ENCODE measurements around the gene IL4.
"Not testable (repeated sequence)": the region's sequence is repeated elsewhere in the genome, so short reads cannot be mapped to it uniquely, and the experiment has no call there.

IL4 gene

DNA sequence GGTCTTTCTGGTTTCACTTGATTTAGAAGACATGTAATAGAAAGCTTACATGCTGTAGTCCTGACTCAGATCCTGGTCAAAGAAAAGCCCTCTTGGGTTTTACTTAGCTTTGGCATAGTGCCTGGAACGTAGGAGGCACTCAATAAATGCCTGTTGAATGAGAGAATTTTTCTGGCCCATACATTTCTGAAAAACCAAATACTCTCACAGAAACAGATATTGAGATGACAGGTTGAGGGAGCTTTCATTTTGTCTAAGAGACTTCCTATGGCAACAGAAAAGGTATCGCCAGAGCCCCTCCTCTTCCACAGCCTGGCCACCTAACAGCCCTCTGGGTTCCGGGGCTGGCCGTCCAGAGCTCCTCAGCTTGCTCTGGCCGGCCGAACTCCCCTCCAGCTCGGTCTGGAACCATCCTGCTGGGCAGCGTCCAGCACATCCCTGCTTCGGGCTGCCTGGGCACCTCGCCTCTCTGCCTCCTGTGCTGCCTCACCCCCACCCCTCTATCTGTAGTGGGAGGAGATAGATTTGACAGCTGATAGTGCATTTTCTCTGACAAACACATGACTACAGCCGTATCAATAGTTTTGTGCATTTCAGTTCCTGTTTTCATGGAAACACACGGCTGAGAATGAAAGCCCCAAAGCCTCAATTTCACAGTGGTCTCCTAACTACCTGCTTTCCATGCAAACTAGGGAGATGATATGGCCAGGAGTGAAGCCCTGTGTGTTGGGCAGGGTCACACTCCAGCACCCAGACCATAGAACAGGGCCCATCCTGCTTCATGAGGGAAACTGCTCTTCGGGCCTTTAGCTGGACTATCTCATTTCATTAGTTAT is 1.1 kb downstream of the IL4 start:
- DNase-seq: no peak

DNA sequence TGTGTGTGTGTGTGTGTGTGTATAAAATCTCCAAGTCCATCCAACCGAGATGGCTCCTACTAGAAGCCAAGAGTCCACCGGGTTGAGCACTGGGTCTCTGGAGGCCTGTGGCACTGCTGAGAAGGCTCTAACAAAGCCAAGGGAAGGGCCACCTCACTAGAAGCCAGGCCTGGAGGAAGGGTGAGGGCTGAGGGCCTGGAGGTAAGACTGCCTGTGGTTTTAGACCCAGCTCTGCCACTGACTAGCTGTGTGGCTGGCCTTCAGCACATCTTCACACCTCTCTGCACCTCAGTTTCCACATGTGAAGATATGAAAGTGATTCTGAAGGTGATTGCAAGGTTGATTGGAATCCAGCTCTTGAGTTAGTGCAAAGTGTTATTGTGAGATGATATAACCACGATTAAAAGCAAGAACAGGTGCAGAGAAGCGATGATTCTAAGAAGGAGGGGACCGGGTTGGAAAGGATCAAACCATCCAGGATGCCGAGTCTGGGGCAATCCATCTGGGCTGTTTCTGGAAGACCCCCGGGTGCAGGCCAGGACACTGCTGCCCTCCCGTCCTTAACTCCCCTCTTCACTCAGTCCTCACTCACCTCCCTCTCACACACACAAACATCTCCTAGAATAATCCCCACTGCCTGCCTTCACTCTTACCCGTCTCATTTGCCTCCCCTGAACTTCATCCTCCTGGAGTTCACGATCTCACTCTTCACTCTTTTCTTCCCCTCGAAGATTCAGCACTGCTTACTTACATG is 2.3 kb downstream of the IL4 start:
- DNase-seq: no peak

DNA sequence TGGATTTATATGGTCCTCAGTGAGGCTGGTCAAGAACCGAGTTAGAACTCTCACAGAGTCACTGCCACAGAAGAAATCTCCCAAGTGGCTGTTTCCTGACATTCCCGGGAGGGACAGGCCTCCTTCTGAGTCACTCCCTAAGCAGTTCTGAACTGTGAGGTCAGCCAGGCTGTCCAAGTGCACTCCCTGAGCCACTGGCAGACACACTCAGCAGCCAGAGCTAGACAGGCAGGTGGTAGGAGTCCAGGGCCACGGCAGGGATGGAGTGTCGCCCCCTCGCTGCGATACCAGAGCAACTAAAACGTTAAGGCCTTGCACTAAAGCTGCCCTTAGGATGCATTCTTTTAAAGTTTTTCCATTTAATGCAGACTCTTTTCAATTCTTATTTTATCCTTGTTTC is 3.4 kb downstream of the IL4 start:
- no peak for DNase-seq

DNA sequence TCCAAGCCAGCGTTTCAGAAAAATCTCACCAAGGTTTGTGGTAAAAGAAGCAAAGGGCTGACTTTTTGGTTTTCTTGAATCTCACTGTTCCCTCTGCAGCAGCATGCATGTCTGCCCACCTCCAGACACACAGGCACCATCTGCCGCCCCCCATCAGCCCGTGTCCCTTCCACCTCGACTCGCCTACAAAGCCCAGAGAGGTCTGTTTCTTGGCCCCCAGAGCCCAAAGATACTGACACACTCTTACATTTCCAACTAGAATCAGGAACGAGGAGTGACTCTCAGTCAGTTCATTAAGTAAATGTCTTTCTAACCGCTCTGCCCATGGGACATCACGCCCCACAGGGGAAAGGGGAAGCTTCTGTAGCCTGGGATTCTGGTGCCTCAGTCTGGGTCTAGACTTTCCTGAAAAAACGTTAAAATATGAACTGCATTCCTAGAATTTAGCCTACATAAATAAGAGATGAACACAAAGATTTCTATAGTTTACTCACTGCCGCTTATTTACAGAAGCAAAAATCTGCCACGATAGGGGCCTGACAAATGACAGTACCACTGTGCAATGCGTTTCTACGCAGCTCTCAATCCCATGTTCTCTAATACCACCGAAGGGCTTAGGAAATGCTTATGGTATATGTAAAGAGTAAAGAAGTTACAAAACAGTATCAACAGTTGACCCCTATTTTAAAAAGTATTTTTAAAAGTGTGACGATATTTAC is 4.1 kb downstream of the IL4 start:
- DNase-seq: no peak

DNA sequence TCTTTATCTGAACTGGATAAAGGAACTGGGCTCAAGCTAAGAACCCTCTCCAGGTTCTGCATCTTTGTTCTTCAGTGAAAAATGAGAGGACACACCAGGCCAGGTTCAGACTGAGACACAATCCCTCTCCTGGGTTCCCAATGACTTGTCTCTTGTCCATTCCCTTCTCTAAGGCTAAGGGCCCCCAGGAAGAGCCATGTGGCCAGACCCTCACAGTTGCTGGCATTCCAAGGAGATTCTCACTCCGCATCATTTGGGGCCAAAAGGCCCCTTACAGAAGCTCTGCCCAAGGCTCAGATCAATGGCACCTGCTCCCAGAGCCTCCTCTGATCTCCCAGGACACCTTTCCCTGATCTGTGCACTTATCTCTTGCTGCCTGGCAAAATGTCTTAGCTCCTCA is 4.9 kb downstream of the IL4 start:
- DNase-seq: no peak

DNA sequence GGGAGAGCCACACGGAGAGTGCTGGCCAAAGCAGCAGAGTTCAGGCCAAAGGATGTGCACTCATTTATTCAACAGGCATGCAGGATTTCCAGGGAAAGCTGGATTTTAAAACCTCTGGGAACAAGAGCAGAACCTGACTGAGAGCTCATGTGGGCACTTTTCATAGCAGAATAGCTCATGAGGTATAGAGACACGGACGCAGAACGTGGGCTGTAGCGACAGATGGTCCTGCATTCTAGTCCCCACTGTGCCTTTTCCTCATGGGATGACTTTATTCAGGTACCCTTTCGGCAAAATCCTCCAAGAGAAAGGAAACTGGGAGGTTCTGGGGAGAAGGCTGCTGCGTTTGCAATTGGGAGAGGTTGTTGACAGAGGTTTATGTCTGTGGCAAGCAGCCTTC is 5.4 kb downstream of the IL4 start:
- no peak for DNase-seq

DNA sequence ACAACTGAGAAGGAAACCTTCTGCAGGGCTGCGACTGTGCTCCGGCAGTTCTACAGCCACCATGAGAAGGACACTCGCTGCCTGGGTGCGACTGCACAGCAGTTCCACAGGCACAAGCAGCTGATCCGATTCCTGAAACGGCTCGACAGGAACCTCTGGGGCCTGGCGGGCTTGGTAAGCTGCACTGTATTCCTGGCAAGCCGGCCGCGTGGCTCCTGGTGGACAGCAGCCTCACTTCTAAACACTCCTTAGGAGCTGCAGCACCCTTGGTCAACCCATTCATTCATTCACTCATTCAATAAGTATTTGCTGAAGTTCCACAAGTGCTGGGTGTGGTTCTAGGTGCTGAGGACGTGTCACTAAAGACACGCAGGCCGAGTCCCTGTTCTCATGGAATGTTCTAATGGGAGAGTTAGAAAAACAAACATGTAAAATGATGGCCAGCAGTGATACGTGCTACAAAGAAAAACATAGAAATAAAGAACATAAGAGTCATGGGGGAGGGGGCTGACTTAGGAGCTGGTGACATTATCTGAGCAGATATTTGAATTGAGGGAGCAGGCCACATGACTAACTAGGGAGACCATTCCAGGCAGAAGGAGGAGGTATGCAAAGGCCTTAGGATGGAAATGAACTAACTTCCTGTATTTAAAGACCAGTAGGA is 6.1 kb downstream of the IL4 start:
- no peak for DNase-seq

DNA sequence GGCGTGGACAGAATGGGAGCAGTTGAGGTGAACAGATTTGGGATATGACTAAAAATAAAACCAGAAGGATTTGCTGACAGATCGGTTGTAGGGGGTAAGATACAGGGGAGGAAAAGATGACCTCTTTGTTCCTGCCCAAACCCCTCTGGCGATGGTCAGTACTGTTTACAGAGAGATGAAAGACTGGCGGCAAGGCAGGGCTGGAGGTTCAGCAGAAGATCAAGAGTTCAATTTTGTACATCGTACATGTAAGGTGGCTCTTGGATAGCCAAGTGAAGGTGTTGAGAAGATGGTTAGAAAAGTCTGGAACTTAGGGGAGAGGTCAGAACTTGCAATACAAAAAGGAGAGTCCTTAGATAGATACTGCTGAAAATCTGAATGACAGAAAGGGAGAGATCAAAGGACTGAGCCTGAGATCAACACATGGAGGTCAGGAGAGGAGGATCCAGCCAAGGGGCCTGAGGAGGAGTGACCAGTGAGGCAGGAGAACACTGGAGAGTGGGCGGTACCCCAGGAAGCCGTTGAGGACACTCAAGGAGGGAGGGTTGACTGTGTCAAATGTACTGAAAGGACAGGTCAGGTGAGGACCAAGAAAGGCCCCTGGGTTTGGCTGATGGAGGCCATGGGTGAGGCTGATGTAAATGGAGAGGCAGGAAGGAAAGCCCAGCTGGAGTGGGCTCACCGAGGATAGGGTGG is 7.1 kb downstream of the IL4 start:
- DNase-seq: no peak

DNA sequence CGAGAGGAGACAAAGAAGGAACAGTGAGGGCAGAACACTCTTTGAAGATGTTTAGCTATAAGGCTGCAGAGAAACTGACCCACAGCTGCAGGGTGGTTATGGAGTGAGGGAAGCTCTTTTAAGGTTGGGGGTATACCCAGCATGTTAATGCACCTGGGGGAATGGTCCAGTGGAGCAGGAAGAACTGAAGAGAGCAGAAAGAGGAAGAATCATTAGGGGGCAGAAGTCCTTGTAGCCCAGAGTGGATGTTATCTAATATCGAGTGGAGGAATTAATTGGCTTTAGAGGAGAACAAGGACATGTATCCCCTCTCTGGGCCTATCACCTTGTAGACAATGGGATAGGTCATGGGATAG is 7.7 kb downstream of the IL4 start:
- DNase-seq: no peak

DNA sequence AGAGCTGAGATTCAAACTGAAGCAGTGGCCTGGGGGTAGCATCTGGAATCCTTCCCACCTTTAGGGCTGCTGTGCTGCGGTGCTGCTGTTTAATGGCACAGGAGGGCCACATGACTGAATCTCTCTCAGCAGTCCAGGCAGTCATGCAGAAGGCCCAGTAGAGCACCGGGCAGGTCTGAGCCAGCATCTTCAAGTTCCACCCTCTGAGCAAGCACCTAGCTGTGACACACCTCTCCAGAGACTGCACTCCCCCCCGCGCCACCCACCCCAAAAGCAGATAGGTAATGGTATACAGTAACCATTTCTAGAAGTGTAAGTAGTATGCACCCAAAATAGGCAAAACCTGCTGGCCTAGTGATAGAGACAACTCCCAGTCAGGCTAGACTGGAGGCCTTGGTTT is 8.2 kb downstream of the IL4 start:
- DNase-seq: no peak

DNA sequence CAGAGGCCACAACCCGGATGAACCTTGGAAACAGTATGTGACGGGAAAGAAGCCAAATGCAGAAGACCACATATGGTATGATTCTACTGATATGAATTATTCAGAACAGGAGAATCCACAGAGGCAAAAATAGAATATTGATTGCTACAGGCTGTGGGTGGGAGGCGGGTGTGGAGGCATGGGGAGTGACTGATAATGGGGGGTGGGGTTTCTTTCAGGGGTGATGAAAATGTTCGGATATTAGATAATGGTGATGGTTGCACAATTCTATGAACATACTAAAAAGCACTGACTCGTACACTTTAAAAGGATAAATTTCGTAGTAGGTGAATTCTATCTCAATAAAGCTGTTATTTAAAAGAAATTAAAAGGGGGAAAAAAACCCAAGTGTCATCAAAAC is 10.7 kb downstream of the IL4 start:
- DNase-seq: no peak

DNA sequence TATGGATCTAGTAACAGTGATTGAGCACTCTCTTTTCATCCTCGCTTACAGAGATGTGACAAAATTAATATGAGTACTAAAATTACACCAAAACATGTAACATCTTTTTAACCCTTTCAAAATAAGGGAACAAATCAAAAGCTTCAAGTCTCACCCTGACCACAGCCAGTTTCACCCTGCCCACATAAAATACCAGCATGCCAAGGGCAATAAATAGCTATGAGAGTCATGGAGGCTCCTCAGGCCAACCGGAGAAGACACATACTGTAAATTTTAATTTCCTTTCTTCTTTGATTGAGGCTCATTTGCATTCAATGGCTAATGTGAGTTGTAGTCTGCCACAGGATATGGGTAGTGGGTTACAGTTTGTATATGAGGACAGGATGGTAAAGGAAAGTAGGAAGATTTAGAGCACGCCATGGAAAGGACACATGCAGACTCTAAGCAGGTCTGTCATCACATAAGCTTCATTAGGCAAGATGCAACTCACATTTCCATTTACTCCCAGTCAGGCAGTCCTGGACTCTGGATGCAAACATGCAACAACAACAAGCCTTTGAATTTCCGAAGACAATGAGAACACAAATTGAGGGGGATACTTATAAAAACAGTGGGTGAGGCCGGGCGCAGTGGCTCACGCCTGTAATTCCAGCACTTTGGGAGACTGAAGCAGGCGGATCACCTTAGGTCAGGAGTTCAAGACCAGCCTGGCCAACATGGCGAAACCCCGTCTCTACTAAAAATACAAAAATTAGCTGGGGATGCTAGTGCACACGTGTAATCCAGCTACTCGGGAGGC is 11.3 kb downstream of the IL4 start:
- DNase-seq: no peak

DNA sequence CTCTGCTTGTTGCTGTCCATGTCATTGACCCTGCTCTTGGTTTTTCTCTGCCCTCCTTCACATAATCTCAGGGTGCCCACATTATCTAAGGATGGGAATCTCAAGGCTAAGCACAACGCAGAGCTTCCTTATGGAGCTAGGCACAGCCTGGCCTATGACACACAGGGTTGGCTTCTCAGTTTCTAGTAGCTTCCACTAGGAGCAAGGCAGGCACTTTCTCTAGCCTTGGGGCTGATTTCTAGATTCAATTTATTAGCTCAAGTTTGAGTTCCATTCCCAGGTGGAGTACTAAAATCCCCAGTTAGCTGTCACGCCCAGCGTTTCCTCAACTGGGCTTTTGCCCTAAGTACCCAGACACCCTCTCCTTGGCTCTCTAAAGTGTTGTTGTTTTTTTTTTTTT is 12.4 kb downstream of the IL4 start:
- DNase-seq: no peak

DNA sequence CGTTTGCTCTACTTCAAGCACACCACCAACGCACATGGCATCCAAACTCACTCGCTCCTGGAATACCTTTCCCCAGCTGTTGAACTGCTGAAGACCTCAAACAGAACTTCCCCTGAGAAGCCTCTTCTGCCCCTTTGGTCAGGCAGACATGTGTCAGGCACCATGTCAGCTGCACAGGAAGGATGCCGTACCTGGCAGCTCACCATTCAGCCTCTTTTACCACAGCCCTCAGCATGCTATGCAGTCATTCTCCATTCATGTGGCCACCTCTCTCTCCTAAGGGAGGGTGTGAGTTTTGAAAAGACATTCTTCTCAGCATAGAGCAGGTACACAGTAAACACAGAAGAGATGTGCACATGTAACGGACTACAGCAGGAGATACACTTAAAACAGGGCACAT is 14.2 kb downstream of the IL4 start:
- DNase-seq: peak; percentile 31

DNA sequence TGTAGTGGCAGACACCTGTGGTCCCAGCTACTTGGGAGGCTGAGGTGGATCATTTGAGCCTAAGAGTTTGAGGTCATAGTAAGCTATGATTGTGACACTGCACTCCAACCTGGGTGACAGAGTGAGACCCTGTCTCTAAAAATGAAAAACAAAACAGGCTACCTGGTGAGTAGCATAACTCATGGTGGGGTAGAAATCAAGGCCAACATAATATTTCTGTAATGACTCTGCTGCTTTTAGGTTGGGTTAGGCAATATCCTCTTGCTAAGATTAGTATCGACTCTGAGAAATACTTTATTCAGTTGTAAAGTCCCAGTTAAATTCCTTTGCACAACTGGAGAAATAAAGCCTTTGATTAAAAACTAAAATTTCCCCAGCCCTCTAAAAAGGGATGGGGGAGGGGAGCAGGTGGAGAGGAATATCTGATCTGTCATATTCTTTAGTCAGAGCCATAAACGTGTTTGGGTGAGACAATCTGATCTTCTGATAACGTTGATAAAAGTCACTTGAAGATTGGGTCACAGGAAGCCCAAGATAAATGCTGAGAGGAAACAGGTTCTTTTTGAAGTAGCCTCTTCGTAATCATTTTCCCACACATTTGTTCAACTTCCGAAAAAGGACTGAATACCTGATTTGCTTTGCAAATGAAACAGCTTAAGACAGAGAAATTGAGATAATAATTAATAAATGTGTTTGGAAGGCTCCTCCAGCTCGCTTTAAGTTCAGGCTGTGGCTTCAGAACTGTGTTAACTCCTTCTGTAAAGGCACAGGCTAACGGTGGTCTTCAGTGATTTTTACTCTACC is 14.9 kb downstream of the IL4 start:
- DNase-seq: peak; percentile 9

DNA sequence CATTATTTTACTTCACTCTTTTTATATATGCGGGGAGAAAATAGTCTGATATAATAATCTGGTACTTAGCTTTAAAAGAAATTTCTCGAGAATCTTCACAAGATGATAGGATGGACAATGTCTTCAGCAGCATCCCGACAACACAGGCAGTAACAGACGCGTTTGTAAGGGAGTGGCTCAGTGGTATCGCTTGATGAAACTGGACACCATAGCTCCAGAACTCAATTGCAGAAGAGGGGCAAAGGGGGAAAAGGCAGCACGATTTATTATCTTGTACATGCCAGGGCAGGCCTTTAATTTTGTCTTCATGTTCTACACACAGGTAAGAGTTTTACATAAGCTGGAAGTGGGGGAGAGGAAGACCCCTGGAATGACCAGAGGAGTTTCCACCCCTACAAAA is 15.7 kb downstream of the IL4 start:
- DNase-seq: no peak

DNA sequence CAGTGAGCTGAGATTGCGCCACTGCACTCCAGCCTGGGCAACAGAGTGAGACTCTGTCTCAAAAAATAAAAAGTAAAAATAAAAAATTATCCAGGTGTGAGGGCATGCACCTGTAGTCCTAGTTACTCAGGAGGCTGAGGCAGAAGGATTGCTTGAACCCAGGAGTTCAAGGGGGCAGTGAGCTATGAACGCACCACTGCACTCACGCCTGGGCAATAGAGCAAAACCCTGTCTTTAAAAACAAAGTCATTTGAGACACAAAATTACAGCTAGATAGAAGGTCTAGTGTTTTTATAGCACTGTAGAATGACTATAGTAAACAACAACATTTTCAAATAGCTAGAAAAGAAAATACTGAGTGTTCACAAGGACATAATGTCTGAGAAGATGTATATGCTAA is 16.4 kb downstream of the IL4 start:
- no peak for DNase-seq

DNA sequence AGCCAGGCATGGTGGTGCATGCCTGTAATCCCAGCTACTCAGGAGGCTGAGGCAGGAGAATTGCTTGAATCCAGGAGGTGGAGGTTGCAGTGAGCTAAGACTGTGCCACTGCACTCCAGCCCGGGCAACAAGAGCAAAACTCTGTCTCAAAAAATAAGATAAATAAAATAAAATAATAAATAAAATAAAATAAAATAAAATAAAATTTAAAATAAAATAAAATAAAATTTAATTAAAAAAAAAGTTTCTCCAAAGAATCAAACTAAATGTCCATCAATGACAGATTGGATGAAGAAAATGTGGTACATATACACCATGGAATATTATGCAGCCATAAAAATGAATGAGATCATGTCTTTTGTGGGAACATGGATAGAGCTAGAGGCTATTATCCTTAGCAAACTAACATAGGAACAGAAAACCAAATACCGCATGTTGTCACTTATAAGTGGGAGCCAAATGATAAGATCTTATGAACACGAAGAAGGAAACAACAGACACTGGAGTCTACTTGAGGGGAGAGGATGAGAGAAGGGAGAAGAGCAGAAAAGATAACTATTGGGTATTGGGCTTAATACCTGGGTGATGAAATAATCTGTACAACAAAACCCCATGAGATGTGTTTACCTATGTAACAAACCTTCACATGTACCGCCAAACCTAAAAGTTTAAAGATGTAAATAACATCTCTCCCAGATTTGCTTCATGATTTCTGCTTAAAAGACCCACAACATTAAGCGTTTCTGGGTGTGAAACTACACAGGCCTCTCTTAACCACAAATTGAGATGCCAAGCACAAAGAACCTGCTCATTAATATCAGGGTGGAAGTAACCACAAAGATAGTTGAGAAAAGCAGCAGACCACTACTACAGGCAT is 18.2 kb downstream of the IL4 start:
- DNase-seq: not testable (repeated sequence)

DNA sequence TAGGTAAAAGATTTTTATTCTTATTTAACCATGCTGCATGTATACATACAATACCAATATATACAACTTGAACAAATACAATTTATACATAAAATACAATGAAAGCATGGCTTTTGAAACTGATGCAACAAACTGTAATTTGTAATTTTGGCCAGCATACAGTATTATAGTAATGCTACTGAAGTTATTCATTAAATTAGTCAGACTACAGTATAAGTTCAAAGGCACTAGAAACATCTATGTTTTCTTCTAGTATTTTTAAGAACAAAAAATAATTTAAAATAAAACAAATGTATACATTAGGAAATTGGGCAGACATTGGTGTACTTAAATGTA is 18.8 kb downstream of the IL4 start:
- no peak for DNase-seq

DNA sequence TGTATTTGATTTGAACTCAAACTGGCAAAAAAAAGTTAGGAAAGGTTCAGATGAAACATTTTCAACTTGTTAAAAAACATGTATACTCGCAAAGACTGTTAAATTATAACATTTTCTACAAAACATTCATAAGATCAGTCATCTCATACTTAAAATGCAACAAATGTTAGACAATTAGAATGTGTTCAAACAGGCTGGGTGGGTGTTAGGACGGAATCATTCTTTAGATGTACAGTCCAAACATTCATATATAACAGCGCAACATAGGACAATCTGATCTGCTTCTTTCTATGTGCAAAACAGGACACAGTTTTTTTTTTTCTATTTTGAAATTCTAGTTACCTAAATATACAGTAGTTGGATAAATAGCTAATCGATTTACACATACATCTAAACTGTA is 22.2 kb downstream of the IL4 start:
- DNase-seq: no peak
